ENCODE data around the gene RIN3. TPM values are rescaled to one million over a fixed set of nuclear protein-coding genes. Genes with fewer than 3 reads are reported as not detected.

The RIN3 gene
- total and polyA plus RNA-seq, 2 of the 4 experiments (the other 2 are of a cell fraction): 2.5 to 11.1 TPM

DNA sequence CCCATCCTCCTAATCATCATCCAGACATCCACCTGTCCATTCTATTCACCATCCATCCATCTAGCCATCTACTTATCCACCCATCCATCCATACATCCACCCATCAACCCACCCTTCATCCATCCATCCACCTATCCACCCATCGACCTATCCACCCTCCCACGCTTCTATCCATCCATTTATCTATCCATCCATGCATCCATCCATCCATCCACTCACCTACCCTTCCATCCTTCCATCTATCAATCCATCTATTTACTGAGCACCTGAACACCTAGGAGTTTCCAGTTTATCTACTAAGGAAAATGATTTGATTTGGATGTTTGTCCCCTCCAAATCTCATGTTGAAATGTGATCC lies 7.5 kb downstream of the RIN3 start:
- TF ChIP-seq RAD21 (IDR thresholded peaks at IDR 0.05; ENCODE audit: low read length): no peak
- no peak for TF ChIP-seq MXI1 (IDR thresholded peaks at IDR 0.05; ENCODE audit: borderline replicate concordance, low read depth, low read length)
- no peak for TF ChIP-seq MAZ (IDR thresholded peaks at IDR 0.05; ENCODE audit: borderline replicate concordance, low read depth, low read length)
- no peak for TF ChIP-seq MAFK (IDR thresholded peaks at IDR 0.05; ENCODE audit: low read depth, low read length)
- TF ChIP-seq, protein P1, sequence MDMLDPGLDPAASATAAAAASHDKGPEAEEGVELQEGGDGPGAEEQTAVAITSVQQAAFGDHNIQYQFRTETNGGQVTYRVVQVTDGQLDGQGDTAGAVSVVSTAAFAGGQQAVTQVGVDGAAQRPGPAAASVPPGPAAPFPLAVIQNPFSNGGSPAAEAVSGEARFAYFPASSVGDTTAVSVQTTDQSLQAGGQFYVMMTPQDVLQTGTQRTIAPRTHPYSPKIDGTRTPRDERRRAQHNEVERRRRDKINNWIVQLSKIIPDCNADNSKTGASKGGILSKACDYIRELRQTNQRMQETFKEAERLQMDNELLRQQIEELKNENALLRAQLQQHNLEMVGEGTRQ (IDR thresholded peaks at IDR 0.05; ENCODE audit: low read depth, low read length): no peak
- TF ChIP-seq, protein P2, sequence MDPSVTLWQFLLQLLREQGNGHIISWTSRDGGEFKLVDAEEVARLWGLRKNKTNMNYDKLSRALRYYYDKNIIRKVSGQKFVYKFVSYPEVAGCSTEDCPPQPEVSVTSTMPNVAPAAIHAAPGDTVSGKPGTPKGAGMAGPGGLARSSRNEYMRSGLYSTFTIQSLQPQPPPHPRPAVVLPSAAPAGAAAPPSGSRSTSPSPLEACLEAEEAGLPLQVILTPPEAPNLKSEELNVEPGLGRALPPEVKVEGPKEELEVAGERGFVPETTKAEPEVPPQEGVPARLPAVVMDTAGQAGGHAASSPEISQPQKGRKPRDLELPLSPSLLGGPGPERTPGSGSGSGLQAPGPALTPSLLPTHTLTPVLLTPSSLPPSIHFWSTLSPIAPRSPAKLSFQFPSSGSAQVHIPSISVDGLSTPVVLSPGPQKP (IDR thresholded peaks at IDR 0.05; ENCODE audit: borderline replicate concordance, low read depth, low read length): no peak

More for the DNA sequence above, 7.5 kb downstream of the RIN3 start:
- Histone ChIP-seq H2BK120ac (ENCODE audit: low read depth, low read length) (no peak overlapping the region), H2BK15ac (ENCODE audit: low read depth, low read length) (no peak overlapping the region), H4K20me1 (ENCODE audit: insufficient read depth, low read length) (peaks cover 24% of the 10 kb centered on the region), H3K36me3 (ENCODE audit: control insufficient read depth, insufficient read depth, low read length) (no peaks in the 10 kb centered on the region), H3K9me1 (ENCODE audit: insufficient read depth, low read length) (peaks cover 10% of the 10 kb centered on the region; the same call in 1 of the 2 replicates), H3K27ac (ENCODE audit: insufficient read depth, low read length) (no peak overlapping the region), H3K4me3 (ENCODE audit: insufficient read depth, low read depth, low read length) (no peak overlapping the region), H3K56ac (ENCODE audit: extremely low read depth, insufficient read depth, low read length) (no peak overlapping the region), H3K4me2 (ENCODE audit: low read depth, low read length) (no peak overlapping the region), H3K4me1 (ENCODE audit: control insufficient read depth, insufficient read depth, low read length) (peaks cover 13% of the 10 kb centered on the region; the same call in 1 of the 2 replicates), H2BK20ac (ENCODE audit: low read depth, low read length) (no peak overlapping the region), H3K79me1 (ENCODE audit: low read depth in 1 of 2, low read length in 2 of 2) (peaks cover 33 to 92% of the 10 kb centered on the region in 2 experiments), H4K5ac (ENCODE audit: low read depth, low read length) (no peak overlapping the region), H2AFZ (replicated peaks; ENCODE audit: low read length, poor library complexity) (no peak overlapping the region), H3K14ac (replicated peaks; ENCODE audit: low read depth, low read length) (no peak overlapping the region), H3K4ac (ENCODE audit: low read depth, low read length) (no peak overlapping the region), H3K23ac (ENCODE audit: low read depth, low read length) (no peak overlapping the region), H4K8ac (ENCODE audit: low read depth in 2 of 2, low read length in 2 of 2) (no peak overlapping the region), H3K9ac (ENCODE audit: low read depth, low read length) (no peak overlapping the region), H3K18ac (ENCODE audit: low read depth, low read length) (no peak overlapping the region), H2AK9ac (replicated peaks; ENCODE audit: low read depth, low read length, poor library complexity) (no peak overlapping the region), H3K9me3 (ENCODE audit: control insufficient read depth, insufficient read depth, low read length) (no peaks in the 10 kb centered on the region), H2AK5ac (ENCODE audit: low read depth, low read length) (no peak overlapping the region), H2BK5ac (ENCODE audit: low read depth, low read length, poor library complexity, severe bottlenecking) (peak overlapping the region; percentile 8), H3K27me3 (ENCODE audit: control insufficient read depth, insufficient read depth, low read length) (no peaks in the 10 kb centered on the region), H4K91ac (ENCODE audit: insufficient read depth, low read depth, low read length) (no peak overlapping the region)
- in situ Hi-C loops (cut with MboI; ENCODE audit: low sequenced_read_pairs) (no loop called here), dilution Hi-C loops (cut with HindIII; ENCODE audit: low sequenced_read_pairs, unreplicated experiment) (no loop called here), intact Hi-C loops (cut with micrococcal nuclease) (no loop called here)
- BruUV-seq (replicated peaks): no TSS peak
- ChIA-PET POLR2A (ENCODE audit: unreplicated experiment) (no interaction called here), CTCF (no interaction called here)
- ATAC-seq (ENCODE audit: low read depth) (no peak), DNase-seq (no peak)
- 60 to 94% methylated on average over 1 to 2 of the region's 2 CpGs for WGBS, 2 experiments (ENCODE audit: extremely low coverage in 2 of 2, insufficient read length in 1 of 2)
